ENCODE measurements around the gene NR1H4.

Gene NR1H4

GRCh38 chr12:100493396-100494012 lies 19.8 kb downstream of the NR1H4 start:
- Histone ChIP-seq H3K4me1 (ENCODE audit: insufficient read depth, poor library complexity, severe bottlenecking) (peaks cover 15% of the 10 kb centered on the region), H3K27ac (ENCODE audit: poor library complexity, severe bottlenecking) (peak overlapping the region; percentile 42), H3K4me3 (ENCODE audit: severe bottlenecking) (no peak overlapping the region), H3K36me3 (ENCODE audit: low read depth) (no peaks in the 10 kb centered on the region), H3K9me3 (ENCODE audit: severe bottlenecking) (no peaks in the 10 kb centered on the region), H3K27me3 (ENCODE audit: insufficient read depth, poor library complexity, severe bottlenecking) (no peaks in the 10 kb centered on the region)
- ATAC-seq (ENCODE audit: low read depth) (peak; percentile 78), DNase-seq (ENCODE audit: low spot score) (no peak)
- no peak for TF ChIP-seq CTCF (IDR thresholded peaks at IDR 0.05; ENCODE audit: poor library complexity, severe bottlenecking)

- ATAC-seq (ENCODE audit: low read depth) (no peak), DNase-seq (ENCODE audit: low spot score) (no peak)
- TF ChIP-seq CTCF (IDR thresholded peaks at IDR 0.05; ENCODE audit: poor library complexity, severe bottlenecking): no peak
- H3K27ac ChIP-seq (ENCODE audit: poor library complexity, severe bottlenecking): peak overlapping the region; percentile 42
- no peaks in the 10 kb centered on the region for H3K36me3 ChIP-seq (ENCODE audit: low read depth)
- no peaks in the 10 kb centered on the region for H3K9me3 ChIP-seq (ENCODE audit: severe bottlenecking)
- H3K27me3 ChIP-seq (ENCODE audit: insufficient read depth, poor library complexity, severe bottlenecking): no peaks in the 10 kb centered on the region
- H3K4me1 ChIP-seq (ENCODE audit: insufficient read depth, poor library complexity, severe bottlenecking): peaks cover 15% of the 10 kb centered on the region
- no peak overlapping the region for H3K4me3 ChIP-seq (ENCODE audit: severe bottlenecking)
Measured at GRCh38 chr12:100494026-100494425, 20.4 kb downstream of the NR1H4 start.

GRCh38 chr12:100494538-100494937 lies 20.9 kb downstream of the NR1H4 start:
- DNase-seq (ENCODE audit: low spot score) (no peak), ATAC-seq (ENCODE audit: low read depth) (no peak)
- Histone ChIP-seq H3K4me3 (ENCODE audit: severe bottlenecking) (no peak overlapping the region), H3K9me3 (ENCODE audit: severe bottlenecking) (no peaks in the 10 kb centered on the region), H3K27me3 (ENCODE audit: insufficient read depth, poor library complexity, severe bottlenecking) (no peaks in the 10 kb centered on the region), H3K27ac (ENCODE audit: poor library complexity, severe bottlenecking) (peak overlapping the region; percentile 42), H3K36me3 (ENCODE audit: low read depth) (no peaks in the 10 kb centered on the region), H3K4me1 (ENCODE audit: insufficient read depth, poor library complexity, severe bottlenecking) (peaks cover 15% of the 10 kb centered on the region)
- no peak for TF ChIP-seq CTCF (IDR thresholded peaks at IDR 0.05; ENCODE audit: poor library complexity, severe bottlenecking)

GRCh38 chr12:100497105-100497795 lies 23.6 kb downstream of the NR1H4 start:
- no peak for ATAC-seq (ENCODE audit: low read depth)
- no peak overlapping the region for H3K27ac ChIP-seq (ENCODE audit: poor library complexity, severe bottlenecking)
- H3K27me3 ChIP-seq (ENCODE audit: insufficient read depth, poor library complexity, severe bottlenecking): no peaks in the 10 kb centered on the region
- no peaks in the 10 kb centered on the region for H3K9me3 ChIP-seq (ENCODE audit: severe bottlenecking)
- TF ChIP-seq CTCF (IDR thresholded peaks at IDR 0.05; ENCODE audit: poor library complexity, severe bottlenecking): no peak
- H3K36me3 ChIP-seq (ENCODE audit: low read depth): no peaks in the 10 kb centered on the region
- no peak overlapping the region for H3K4me3 ChIP-seq (ENCODE audit: severe bottlenecking)
- DNase-seq (ENCODE audit: low spot score): no peak
- peaks cover 15% of the 10 kb centered on the region for H3K4me1 ChIP-seq (ENCODE audit: insufficient read depth, poor library complexity, severe bottlenecking)

- TF ChIP-seq CTCF (IDR thresholded peaks at IDR 0.05; ENCODE audit: poor library complexity, severe bottlenecking): no peak
- peaks cover 10% of the 10 kb centered on the region for H3K4me1 ChIP-seq (ENCODE audit: insufficient read depth, poor library complexity, severe bottlenecking)
- no peak overlapping the region for H3K27ac ChIP-seq (ENCODE audit: poor library complexity, severe bottlenecking)
- DNase-seq (ENCODE audit: low spot score) (no peak), ATAC-seq (ENCODE audit: low read depth) (no peak)
- H3K36me3 ChIP-seq (ENCODE audit: low read depth): no peaks in the 10 kb centered on the region
- H3K9me3 ChIP-seq (ENCODE audit: severe bottlenecking): no peaks in the 10 kb centered on the region
- H3K4me3 ChIP-seq (ENCODE audit: severe bottlenecking): no peak overlapping the region
- no peaks in the 10 kb centered on the region for H3K27me3 ChIP-seq (ENCODE audit: insufficient read depth, poor library complexity, severe bottlenecking)
Measured at GRCh38 chr12:100498141-100498540, 24.5 kb downstream of the NR1H4 start.

All from RWPE2 (cell line).